HL-60 (cell line): ENCODE data around the gene TRIM63.

Source experiments
- DNase-seq, 2 experiments: peaks; one replicate each; pipeline ENCODE4 v3.0.0-alpha.2; 2010 to 2020; ENCODE audit warnings: low read depth in 1 of 2, low spot score in 1 of 2
- H3K27ac ChIP-seq: fragments of 250-450 bp; sonication (Bioruptor Pico); replicated peaks from 2 replicates; pipeline ENCODE4 v1.5.1; 2020; ENCODE audit warnings: mild to moderate bottlenecking, moderate library complexity
- H3K27me3 ChIP-seq: fragments of 250-450 bp; sonication (Bioruptor Pico); 2 replicates; pipeline ENCODE4 v1.5.1; 2021; ENCODE audit warnings: mild to moderate bottlenecking, moderate library complexity; ENCODE audit not compliant: insufficient read depth, poor library complexity, severe bottlenecking
- H3K4me3 ChIP-seq: replicated peaks from 2 replicates; pipeline ENCODE4 v1.5.1; 2011; ENCODE audit warnings: mild to moderate bottlenecking, control low read depth, low read length; ENCODE audit not compliant: insufficient read depth
- GABPA ChIP-seq: IDR thresholded peaks from 2 replicates; pipeline ENCODE4 v1.6.1; 2012; ENCODE audit warnings: low read depth
- POLR2AphosphoS5 ChIP-seq: IDR thresholded peaks from 2 replicates; pipeline ENCODE4 v1.6.1; 2012; ENCODE audit warnings: low read depth
- SPI1 ChIP-seq: IDR thresholded peaks from 2 replicates; pipeline ENCODE4 v1.6.1; 2012; ENCODE audit warnings: low read depth, mild to moderate bottlenecking, borderline replicate concordance
- TF ChIP-seq, protein P1 (sequence below): IDR thresholded peaks from 2 replicates; pipeline ENCODE4 v1.6.1; 2012; ENCODE audit warnings: low read depth; ENCODE audit not compliant: insufficient replicate concordance
- TF ChIP-seq, protein P2 (sequence below): IDR thresholded peaks from one replicate; pipeline ENCODE4 v1.5.1; 2011; ENCODE audit warnings: low read length, control low read depth, inconsistent platforms; ENCODE audit not compliant: insufficient read depth

TRIM63 gene

DNA sequence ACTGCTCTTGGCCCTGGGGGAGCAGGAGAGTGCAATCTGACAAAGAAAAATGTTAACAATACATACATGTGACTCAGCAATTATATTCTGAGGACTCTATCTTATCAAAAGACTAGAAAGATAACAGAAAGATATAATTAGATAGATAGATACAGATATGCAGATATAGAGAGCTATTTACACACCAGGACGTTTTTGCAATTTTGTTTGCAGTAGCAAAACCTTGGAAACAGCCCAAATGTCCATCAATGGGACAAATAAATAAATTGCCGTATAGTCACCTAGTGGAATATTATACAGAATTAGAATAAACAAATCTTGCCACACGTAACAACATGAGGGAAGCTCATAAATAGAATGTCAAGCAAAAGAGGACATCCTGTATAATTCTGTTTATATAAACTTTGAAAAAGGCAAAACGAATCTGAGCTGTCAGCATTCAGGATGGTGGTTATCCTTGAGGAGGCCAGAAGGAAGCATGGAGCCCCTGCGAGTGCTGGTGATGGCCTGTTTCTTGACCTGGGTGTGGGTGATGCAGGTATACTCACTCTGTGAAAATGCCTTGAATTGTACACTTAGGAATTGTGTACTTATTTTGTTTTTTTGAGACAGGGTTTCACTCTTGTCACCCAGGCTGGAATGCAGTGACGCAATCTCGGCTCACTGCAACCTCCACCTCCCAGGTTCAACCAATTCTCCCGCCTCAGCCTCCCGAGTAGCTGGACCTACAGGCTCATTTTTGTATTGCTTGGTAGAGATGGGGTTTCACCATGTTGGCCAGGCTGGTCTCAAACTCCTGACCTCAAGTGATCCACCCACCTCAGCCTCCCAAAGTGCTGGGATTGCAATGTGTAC, 12.8 kb upstream of the TRIM63 start:
- H3K27ac ChIP-seq: no peak overlapping the region
- H3K27me3 ChIP-seq: peaks cover 3% of the 10 kb centered on the region
- H3K4me3 ChIP-seq: no peak overlapping the region
- TF ChIP-seq SPI1 (no peak), POLR2AphosphoS5 (no peak), GABPA (no peak)
- TF ChIP-seq, protein P1, sequence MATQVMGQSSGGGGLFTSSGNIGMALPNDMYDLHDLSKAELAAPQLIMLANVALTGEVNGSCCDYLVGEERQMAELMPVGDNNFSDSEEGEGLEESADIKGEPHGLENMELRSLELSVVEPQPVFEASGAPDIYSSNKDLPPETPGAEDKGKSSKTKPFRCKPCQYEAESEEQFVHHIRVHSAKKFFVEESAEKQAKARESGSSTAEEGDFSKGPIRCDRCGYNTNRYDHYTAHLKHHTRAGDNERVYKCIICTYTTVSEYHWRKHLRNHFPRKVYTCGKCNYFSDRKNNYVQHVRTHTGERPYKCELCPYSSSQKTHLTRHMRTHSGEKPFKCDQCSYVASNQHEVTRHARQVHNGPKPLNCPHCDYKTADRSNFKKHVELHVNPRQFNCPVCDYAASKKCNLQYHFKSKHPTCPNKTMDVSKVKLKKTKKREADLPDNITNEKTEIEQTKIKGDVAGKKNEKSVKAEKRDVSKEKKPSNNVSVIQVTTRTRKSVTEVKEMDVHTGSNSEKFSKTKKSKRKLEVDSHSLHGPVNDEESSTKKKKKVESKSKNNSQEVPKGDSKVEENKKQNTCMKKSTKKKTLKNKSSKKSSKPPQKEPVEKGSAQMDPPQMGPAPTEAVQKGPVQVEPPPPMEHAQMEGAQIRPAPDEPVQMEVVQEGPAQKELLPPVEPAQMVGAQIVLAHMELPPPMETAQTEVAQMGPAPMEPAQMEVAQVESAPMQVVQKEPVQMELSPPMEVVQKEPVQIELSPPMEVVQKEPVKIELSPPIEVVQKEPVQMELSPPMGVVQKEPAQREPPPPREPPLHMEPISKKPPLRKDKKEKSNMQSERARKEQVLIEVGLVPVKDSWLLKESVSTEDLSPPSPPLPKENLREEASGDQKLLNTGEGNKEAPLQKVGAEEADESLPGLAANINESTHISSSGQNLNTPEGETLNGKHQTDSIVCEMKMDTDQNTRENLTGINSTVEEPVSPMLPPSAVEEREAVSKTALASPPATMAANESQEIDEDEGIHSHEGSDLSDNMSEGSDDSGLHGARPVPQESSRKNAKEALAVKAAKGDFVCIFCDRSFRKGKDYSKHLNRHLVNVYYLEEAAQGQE: no peak
- TF ChIP-seq, protein P2, sequence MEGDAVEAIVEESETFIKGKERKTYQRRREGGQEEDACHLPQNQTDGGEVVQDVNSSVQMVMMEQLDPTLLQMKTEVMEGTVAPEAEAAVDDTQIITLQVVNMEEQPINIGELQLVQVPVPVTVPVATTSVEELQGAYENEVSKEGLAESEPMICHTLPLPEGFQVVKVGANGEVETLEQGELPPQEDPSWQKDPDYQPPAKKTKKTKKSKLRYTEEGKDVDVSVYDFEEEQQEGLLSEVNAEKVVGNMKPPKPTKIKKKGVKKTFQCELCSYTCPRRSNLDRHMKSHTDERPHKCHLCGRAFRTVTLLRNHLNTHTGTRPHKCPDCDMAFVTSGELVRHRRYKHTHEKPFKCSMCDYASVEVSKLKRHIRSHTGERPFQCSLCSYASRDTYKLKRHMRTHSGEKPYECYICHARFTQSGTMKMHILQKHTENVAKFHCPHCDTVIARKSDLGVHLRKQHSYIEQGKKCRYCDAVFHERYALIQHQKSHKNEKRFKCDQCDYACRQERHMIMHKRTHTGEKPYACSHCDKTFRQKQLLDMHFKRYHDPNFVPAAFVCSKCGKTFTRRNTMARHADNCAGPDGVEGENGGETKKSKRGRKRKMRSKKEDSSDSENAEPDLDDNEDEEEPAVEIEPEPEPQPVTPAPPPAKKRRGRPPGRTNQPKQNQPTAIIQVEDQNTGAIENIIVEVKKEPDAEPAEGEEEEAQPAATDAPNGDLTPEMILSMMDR: no peak
- DNase-seq: no peak

DNA sequence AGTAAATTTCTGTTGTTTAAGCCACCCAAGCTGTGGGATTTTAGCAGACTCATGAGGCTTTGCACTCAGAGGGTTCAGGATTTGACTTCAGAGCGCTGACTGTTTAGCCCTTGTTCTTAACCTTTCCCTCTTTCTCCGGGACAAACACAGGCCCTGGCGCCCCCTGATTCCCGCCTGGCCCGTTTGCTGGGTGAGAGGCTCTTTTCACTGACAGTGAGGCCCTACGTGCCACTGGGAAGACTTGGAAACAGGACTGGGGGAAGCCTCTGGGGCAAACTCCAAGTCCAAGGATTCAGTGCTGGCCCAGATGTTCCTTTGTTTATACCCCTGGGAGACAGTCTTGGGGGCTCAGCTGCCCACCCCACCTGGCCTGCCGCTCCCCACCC, 11.7 kb upstream of the TRIM63 start:
- no peak overlapping the region for H3K4me3 ChIP-seq
- no peak overlapping the region for H3K27ac ChIP-seq
- peaks cover 3% of the 10 kb centered on the region for H3K27me3 ChIP-seq
- DNase-seq: no peak
- TF ChIP-seq SPI1 (no peak), POLR2AphosphoS5 (no peak), GABPA (no peak)
- TF ChIP-seq, protein P2: no peak
- TF ChIP-seq, protein P1: no peak

DNA sequence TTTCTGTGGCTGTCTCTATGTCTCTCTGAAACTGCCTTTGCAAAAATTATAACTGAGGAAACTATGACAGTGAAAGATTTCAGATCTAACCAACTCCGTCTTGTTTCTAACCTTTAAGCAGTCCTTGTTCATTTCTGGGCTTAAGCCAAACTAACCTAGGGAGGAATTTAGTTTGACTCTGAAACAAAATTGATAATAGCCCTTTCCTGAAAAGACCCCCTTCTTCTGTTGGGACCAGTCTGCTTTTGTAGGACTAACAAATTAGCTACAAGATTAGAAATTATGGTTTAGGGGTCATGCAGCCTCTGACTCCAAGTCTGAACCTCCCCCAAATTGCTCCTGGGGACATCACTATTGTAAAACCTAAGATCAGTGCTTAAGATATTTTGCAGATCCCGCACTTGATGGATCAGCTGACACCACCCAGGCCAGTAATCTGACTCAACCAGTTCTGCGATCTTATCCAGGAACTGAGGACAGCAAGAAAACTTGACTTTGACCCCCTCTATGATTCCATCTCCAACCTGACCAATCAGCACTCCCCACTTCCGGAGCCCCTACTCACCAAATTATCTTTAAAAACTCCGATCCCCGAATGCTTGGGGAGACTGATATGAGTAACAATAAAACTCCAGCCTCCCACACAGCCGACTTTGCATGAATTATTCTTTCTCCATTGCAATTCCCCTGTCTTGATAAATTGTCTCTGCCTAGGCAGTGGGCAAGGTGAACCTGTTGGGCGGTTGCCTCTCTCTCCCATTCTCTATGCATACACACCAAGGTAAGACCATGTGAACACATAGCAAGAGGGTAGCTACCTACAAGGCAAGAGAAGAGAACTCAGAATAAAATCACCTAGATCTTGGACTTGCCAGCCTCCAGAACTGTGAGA, 11.1 kb upstream of the TRIM63 start:
- Histone ChIP-seq H3K4me3 (no peak overlapping the region), H3K27me3 (peaks cover 3% of the 10 kb centered on the region), H3K27ac (no peak overlapping the region)
- no peak for DNase-seq
- no peak for TF ChIP-seq GABPA
- no peak for TF ChIP-seq SPI1
- TF ChIP-seq POLR2AphosphoS5: no peak

DNA sequence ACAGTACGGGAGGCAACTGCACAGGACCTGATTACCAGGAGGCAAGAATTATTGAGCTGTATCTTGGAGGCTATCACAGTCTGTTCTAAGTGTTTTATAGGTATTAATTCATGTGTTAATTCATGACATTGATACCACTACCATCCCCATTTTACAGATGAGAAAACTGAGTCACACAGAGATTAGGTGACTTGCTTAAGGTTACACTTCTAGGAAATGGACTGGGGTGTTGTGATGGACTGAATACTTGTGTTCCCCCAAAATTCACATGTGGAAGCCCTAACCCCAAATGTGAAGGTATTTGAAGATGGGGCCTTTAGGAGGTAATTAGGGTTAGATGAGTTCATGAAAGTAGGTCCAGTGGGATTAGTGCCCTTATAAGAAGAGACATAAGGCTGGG, 10.1 kb upstream of the TRIM63 start:
- TF ChIP-seq POLR2AphosphoS5 (no peak), SPI1 (no peak), GABPA (no peak)
- TF ChIP-seq, protein P2: no peak
- TF ChIP-seq, protein P1: no peak
- Histone ChIP-seq H3K4me3 (no peak overlapping the region), H3K27ac (no peak overlapping the region), H3K27me3 (no peaks in the 10 kb centered on the region)
- DNase-seq: no peak
